OCI-LY3 (cell line): ENCODE data around the gene ZNF175.
A peak's percentile ranks its signal among the peaks of the same experiment; 100 is the strongest.

ENCODE experiments used
- H2AFZ ChIP-seq: fragments of 200-600, 300-600 bp; shearing (Covaris generic); 2 replicates; pipeline ENCODE4 v1.6.0; 2014; ENCODE audit warnings: antibody characterized with exemption, low read depth, low read length
- H3K27ac ChIP-seq: fragments of 200-600, 300-600 bp; sonication (generic); 2 replicates; pipeline ENCODE4 v1.5.1; 2014; ENCODE audit warnings: mild to moderate bottlenecking, low read length, moderate library complexity, mixed read lengths
- H3K27me3 ChIP-seq: fragments of 200-600, 300-600 bp; sonication (generic); 2 replicates; pipeline ENCODE4 v1.6.1; 2014; ENCODE audit warnings: low read depth, low read length, mixed read lengths
- H3K36me3 ChIP-seq: fragments of 200-600, 300-600 bp; sonication (generic); replicated peaks from 2 replicates; pipeline ENCODE3; 2014; ENCODE audit warnings: low read depth, low read length, mixed read lengths
- H3K4me1 ChIP-seq: fragments of 300-600, 200-600 bp; sonication (generic); 2 replicates; pipeline ENCODE4 v1.6.1; 2014; ENCODE audit warnings: low read length, mixed read lengths
- H3K4me2 ChIP-seq: fragments of 200-600, 300-600 bp; sonication (generic); 2 replicates; pipeline ENCODE4 v1.6.1; 2014; ENCODE audit warnings: low read length, mixed read lengths
- H3K4me3 ChIP-seq: fragments of 300-600, 200-600 bp; sonication (generic); 2 replicates; pipeline ENCODE4 v1.5.1; 2014; ENCODE audit warnings: antibody characterized with exemption, mild to moderate bottlenecking, low read length, moderate library complexity
- H3K79me2 ChIP-seq: fragments of 300-600, 200-600 bp; shearing (Covaris generic); 2 replicates; pipeline ENCODE4 v1.6.1; 2014; ENCODE audit warnings: mild to moderate bottlenecking, low read length, mixed read lengths
- H3K9ac ChIP-seq: fragments of 300-600, 200-600 bp; shearing (Covaris generic); 2 replicates; pipeline ENCODE4 v1.6.0; 2014; ENCODE audit warnings: mild to moderate bottlenecking, low read length, moderate library complexity
- H3K9me3 ChIP-seq: fragments of 200-600, 300-600 bp; shearing (Covaris generic); 2 replicates; pipeline ENCODE4 v1.6.1; 2014; ENCODE audit warnings: low read length, mixed read lengths; ENCODE audit not compliant: insufficient read depth
- H4K20me1 ChIP-seq: fragments of 200-600, 300-600 bp; sonication (generic); 2 replicates; pipeline ENCODE4 v1.6.1; 2016; ENCODE audit warnings: low read length, mixed read lengths; ENCODE audit not compliant: insufficient read depth
- CTCF ChIP-seq: fragments of 200-600, 300-600 bp; sonication (generic); IDR thresholded peaks from 2 replicates; pipeline ENCODE4 v1.5.1; 2014; ENCODE audit warnings: antibody characterized with exemption, low read length, low read depth
- EZH2phosphoT487 ChIP-seq: fragments of 200-600 bp; shearing (Covaris generic); IDR thresholded peaks from 2 replicates; pipeline ENCODE4 v1.6.1; 2018; ENCODE audit warnings: antibody characterized with exemption, mixed run types, low read depth

The ZNF175 gene

DNA sequence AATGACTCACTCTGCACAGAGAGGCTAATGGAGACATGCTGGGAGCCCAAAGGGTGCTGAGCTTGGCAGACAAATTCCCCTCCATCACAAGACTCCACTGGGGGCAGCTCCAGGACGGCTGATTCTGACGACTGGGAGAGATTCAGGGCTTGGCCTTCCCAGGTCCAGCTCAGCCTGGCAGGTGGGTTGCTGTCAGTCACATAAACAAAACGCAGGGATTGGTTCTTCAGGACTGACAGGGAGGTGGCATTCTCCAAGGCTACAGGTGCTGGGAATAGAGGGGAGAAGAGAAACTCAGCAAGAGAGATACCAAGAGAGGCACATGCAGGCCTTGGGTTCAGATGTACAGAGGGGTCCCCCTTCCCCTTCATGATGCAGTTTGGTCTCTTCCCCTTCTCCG is 10.7 kb upstream of the ZNF175 start:
- no peaks in the 10 kb centered on the region for H3K36me3 ChIP-seq
- H3K9me3 ChIP-seq, result no peaks in the 10 kb centered on the region
- peaks cover 64% of the 10 kb centered on the region for H3K27me3 ChIP-seq
- H3K4me2 ChIP-seq, result no peak overlapping the region
- TF ChIP-seq EZH2phosphoT487, result no peak
- TF ChIP-seq CTCF, result no peak
- no peak overlapping the region for H2AFZ ChIP-seq
- no peak overlapping the region for H3K9ac ChIP-seq
- no peak overlapping the region for H3K4me3 ChIP-seq
- no peak overlapping the region for H3K27ac ChIP-seq
- no peaks in the 10 kb centered on the region for H3K79me2 ChIP-seq
- H3K4me1 ChIP-seq, result peaks cover 16% of the 10 kb centered on the region
- no peaks in the 10 kb centered on the region for H4K20me1 ChIP-seq

DNA sequence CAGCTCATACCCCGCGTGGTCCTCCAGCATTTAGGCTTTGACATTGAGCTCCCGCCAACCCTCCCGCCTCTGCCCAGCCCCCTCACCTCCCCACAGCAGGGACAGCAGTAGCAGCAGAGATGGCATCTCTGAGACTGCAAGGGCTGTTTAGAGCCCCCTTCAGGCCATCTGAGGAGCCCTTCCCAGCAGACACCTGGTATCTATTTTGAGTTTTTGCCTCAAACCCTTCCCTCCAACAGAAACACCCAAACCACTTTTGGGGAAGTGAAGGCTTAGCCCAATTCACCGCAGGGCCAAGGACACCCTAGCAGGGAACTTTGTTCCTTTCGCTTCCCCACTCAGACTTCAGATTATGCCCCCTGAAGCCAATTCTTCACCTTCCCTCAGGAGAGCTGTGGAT is 6.3 kb upstream of the ZNF175 start:
- no peaks in the 10 kb centered on the region for H3K79me2 ChIP-seq
- H4K20me1 ChIP-seq, result no peaks in the 10 kb centered on the region
- no peaks in the 10 kb centered on the region for H3K36me3 ChIP-seq
- peak overlapping the region; percentile 6; the same call in 1 of the 2 replicates for H2AFZ ChIP-seq
- TF ChIP-seq CTCF (peak; percentile 80), EZH2phosphoT487 (no peak)
- no peaks in the 10 kb centered on the region for H3K9me3 ChIP-seq
- peaks cover 24% of the 10 kb centered on the region for H3K4me1 ChIP-seq
- no peak overlapping the region for H3K27ac ChIP-seq
- H3K4me3 ChIP-seq, result peak overlapping the region; percentile 56
- peak overlapping the region; percentile 77 for H3K4me2 ChIP-seq
- peak overlapping the region; percentile 25; the same call in 1 of the 2 replicates for H3K9ac ChIP-seq
- H3K27me3 ChIP-seq, result peaks cover 45% of the 10 kb centered on the region

GRCh38 chr19:51565583-51565982 is 5.5 kb upstream of the ZNF175 start:
- Histone ChIP-seq H3K79me2 (no peaks in the 10 kb centered on the region), H2AFZ (no peak overlapping the region), H3K36me3 (no peaks in the 10 kb centered on the region), H3K27me3 (peaks cover 37% of the 10 kb centered on the region), H3K9me3 (no peaks in the 10 kb centered on the region), H3K4me2 (peak overlapping the region; percentile 77), H4K20me1 (no peaks in the 10 kb centered on the region), H3K27ac (no peak overlapping the region), H3K9ac (no peak overlapping the region), H3K4me3 (no peak overlapping the region), H3K4me1 (peaks cover 27% of the 10 kb centered on the region)
- no peak for TF ChIP-seq CTCF
- TF ChIP-seq EZH2phosphoT487, result no peak

- TF ChIP-seq CTCF (no peak), EZH2phosphoT487 (no peak)
- H3K4me2 ChIP-seq, result no peak overlapping the region
- H3K4me1 ChIP-seq, result peaks cover 30% of the 10 kb centered on the region
- H3K27ac ChIP-seq, result no peak overlapping the region
- peaks cover 5% of the 10 kb centered on the region for H3K79me2 ChIP-seq
- H2AFZ ChIP-seq, result no peak overlapping the region
- H3K36me3 ChIP-seq, result no peaks in the 10 kb centered on the region
- peaks cover 30% of the 10 kb centered on the region for H3K27me3 ChIP-seq
- no peaks in the 10 kb centered on the region for H4K20me1 ChIP-seq
- H3K9me3 ChIP-seq, result no peaks in the 10 kb centered on the region
- H3K9ac ChIP-seq, result no peak overlapping the region
- no peak overlapping the region for H3K4me3 ChIP-seq
These were observed 4.5 kb upstream of the ZNF175 start for GRCh38 chr19:51566489-51567100.
